HCT116 (cell line): ENCODE data around the gene STK24. TPM values are rescaled to one million over a fixed set of nuclear protein-coding genes. Genes with fewer than 3 reads are reported as not detected.

Experiments
- ATAC-seq: fragments of 200-7000 bp; cut with Tn5 transposase; 2 replicates; pipeline ENCODE4 v1.9.1; 2020; ENCODE audit warnings: mild to moderate bottlenecking, moderate library complexity
- BruUV-seq: library from RNA; stranded (reverse); fragments of 400-500 nt; replicated peaks from 2 replicates; lab custom pipeline; 2021; lab: Mats Ljungman, UMichigan
- CTCF ChIA-PET: fragments of 300-600 bp; sonication (Branson Sonifier 250); formaldehyde crosslinking; loops from one replicate; lab custom pipeline; 2021; ENCODE audit warnings: antibody characterized with exemption; lab: Charles Lee
- POLR2A ChIA-PET: fragments of 300-600, 350-600 bp; sonication (Branson Sonifier 250); formaldehyde crosslinking; loops from one replicate; lab custom pipeline; 2021; ENCODE audit warnings: antibody characterized with exemption; lab: Charles Lee
- RAD21 ChIA-PET, 2 experiments: fragments of 300-600 bp; sonication (Branson Sonifier 250); formaldehyde crosslinking; loops; one replicate each; lab custom pipeline; 2023; ENCODE audit warnings: low total read pairs in 2 of 2; ENCODE audit not compliant: uncharacterized antibody in 2 of 2, unreplicated experiment in 2 of 2, low non-redundant PET in 1 of 2; lab: Charles Lee
- DNase-seq: peaks from one replicate; pipeline ENCODE4 v3.0.0-alpha.2; 2010; ENCODE audit warnings: low read depth, low spot score
- H2AFZ ChIP-seq: fragments of 200-600 bp; shearing (Covaris generic), sonication (generic); 2 replicates; pipeline ENCODE4 v1.6.1; 2017; ENCODE audit warnings: low read depth, mixed run types, mixed read lengths, antibody characterized with exemption, low read length; ENCODE audit not compliant: poor library complexity, severe bottlenecking
- H3K27ac ChIP-seq: 2 replicates; pipeline ENCODE4 v1.5.1; 2012; ENCODE audit warnings: low read depth, low read length
- H3K27me3 ChIP-seq: fragments of 200-600 bp; sonication (generic); 2 replicates; pipeline ENCODE4 v1.6.1; 2016; ENCODE audit warnings: mixed run types, low read length, mixed read lengths; ENCODE audit not compliant: insufficient read depth
- H3K36me3 ChIP-seq, 2 experiments: fragments of 200-500 bp in 1 of 2; fragments of 200-600 bp in 1 of 2; sonication (Bioruptor generic) in 1 of 2; sonication (generic) in 1 of 2; 2 replicates each; pipeline versions ENCODE4 v1.5.1 to v1.6.1; 2014 to 2016; ENCODE audit warnings: low read length in 2 of 2, inconsistent platforms in 1 of 2, mixed read lengths in 1 of 2, mixed run types in 1 of 2; ENCODE audit not compliant: insufficient read depth in 2 of 2, control insufficient read depth in 1 of 2
- H3K4me1 ChIP-seq, 2 experiments: fragments of 200-600 bp in 1 of 2; sonication (generic) in 1 of 2; 2 replicates each; pipeline versions ENCODE4 v1.5.1 to v1.6.1; 2012 to 2017; ENCODE audit warnings: low read length in 2 of 2, inconsistent platforms in 1 of 2, mild to moderate bottlenecking in 1 of 2, mixed read lengths in 1 of 2, mixed run types in 1 of 2, moderate library complexity in 1 of 2; ENCODE audit not compliant: insufficient read depth in 2 of 2, control insufficient read depth in 1 of 2
- H3K4me2 ChIP-seq: fragments of 200-600 bp; sonication (generic); 2 replicates; pipeline ENCODE4 v1.6.1; 2017; ENCODE audit warnings: mixed run types, low read length, mixed read lengths
- H3K4me3 ChIP-seq, 2 experiments: fragments of 200-600 bp in 1 of 2; sonication (generic) in 1 of 2; replicated peaks in 1 of 2; 2 replicates each; pipeline ENCODE4 v1.5.1; 2011 to 2016; ENCODE audit warnings: low read length in 2 of 2, control low read depth in 1 of 2, low read depth in 1 of 2, mild to moderate bottlenecking in 1 of 2, mixed read lengths in 1 of 2, mixed run types in 1 of 2
- H3K79me2 ChIP-seq: fragments of 200-600 bp; sonication (generic); 2 replicates; pipeline ENCODE4 v1.6.1; 2017; ENCODE audit warnings: mild to moderate bottlenecking, mixed run types, low read length, moderate library complexity, mixed read lengths; ENCODE audit not compliant: insufficient read depth
- H3K9ac ChIP-seq: fragments of 200-600 bp; sonication (generic); 2 replicates; pipeline ENCODE4 v1.6.1; 2016; ENCODE audit warnings: low read length, mixed read lengths
- H3K9me2 ChIP-seq: fragments of 200-600 bp; sonication (generic), shearing (Covaris generic); 2 replicates; pipeline ENCODE4 v1.6.1; 2017; ENCODE audit warnings: mixed run types, mild to moderate bottlenecking, moderate library complexity; ENCODE audit not compliant: insufficient read depth
- H3K9me3 ChIP-seq, 2 experiments: fragments of 200-500 bp in 1 of 2; fragments of 200-600 bp in 1 of 2; sonication (Bioruptor generic) in 1 of 2; sonication (generic) in 1 of 2; 2 replicates each; pipeline ENCODE4 v1.6.1; 2014 to 2017; ENCODE audit warnings: low read length in 2 of 2, mixed read lengths in 2 of 2, inconsistent platforms in 1 of 2, low read depth in 1 of 2, mild to moderate bottlenecking in 1 of 2, mixed run types in 1 of 2, moderate library complexity in 1 of 2; ENCODE audit not compliant: control insufficient read depth in 1 of 2, insufficient read depth in 1 of 2
- H4K20me1 ChIP-seq: fragments of 200-600 bp; sonication (generic), shearing (Covaris generic); 2 replicates; pipeline ENCODE4 v1.6.1; 2017; ENCODE audit warnings: mixed run types, mild to moderate bottlenecking, moderate library complexity; ENCODE audit not compliant: insufficient read depth
- EZH2phosphoT487 ChIP-seq: fragments of 200-600 bp; IDR thresholded peaks from 2 replicates; pipeline ENCODE4 v1.6.1; 2018; ENCODE audit warnings: antibody characterized with exemption, borderline replicate concordance
- POLR2A ChIP-seq: IDR thresholded peaks from 2 replicates; pipeline ENCODE4 v1.7.0; 2011; ENCODE audit warnings: borderline replicate concordance; ENCODE audit not compliant: insufficient read depth, insufficient read length; ENCODE audit errors: extremely low read depth
- POLR2AphosphoS5 ChIP-seq: IDR thresholded peaks from 2 replicates; pipeline ENCODE4 v1.6.1; 2011; ENCODE audit warnings: mild to moderate bottlenecking, low read depth, low read length, moderate library complexity
- ZNF274 ChIP-seq: fragments of 200-500 bp; sonication (Bioruptor generic); IDR thresholded peaks from 2 replicates; pipeline ENCODE4 v1.6.1; 2014; ENCODE audit warnings: mild to moderate bottlenecking, low read depth, low read length, inconsistent platforms
- intact Hi-C: fragments of 100-400 bp; cut with micrococcal nuclease; formaldehyde crosslinking; loops from 2 replicates; pipeline ENCODE4 v1.10.0; 2022
- total RNA-seq: library from RNA; stranded (reverse); gene quantifications from one replicate; pipeline ENCODE4 v1.2.1, GENCODE V29; 2021; ENCODE audit not compliant: unreplicated experiment
- TF ChIP-seq, protein P1 (sequence below): IDR thresholded peaks from 2 replicates; pipeline ENCODE4 v1.6.1; 2012; ENCODE audit warnings: low read depth

STK24 gene
- total RNA-seq, 1 experiment from 2014 or later, result 137 TPM

DNA sequence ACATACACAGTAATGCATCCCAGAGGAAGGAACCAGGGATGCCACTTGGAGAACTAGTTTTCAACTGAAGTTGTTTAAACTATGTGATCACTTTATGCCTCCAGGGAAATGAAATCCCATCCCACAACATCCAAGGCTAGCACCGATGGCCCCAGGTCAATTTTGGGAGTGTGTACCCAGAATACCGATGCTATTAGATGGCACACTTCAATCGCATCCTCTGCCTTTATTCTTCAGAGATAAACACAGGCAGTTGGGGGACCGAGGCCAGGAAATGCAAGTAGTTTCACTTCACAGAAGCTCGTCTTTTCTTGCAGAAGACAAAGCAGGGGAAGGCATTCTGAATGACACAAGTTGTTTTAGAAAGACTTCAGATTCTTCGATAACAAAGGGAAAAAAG, 13.8 kb downstream of the STK24 start:
- H3K9me3 ChIP-seq, result no peaks in the 10 kb centered on the region
- H4K20me1 ChIP-seq, result peaks cover 21% of the 10 kb centered on the region
- no peak overlapping the region for H3K4me3 ChIP-seq
- ATAC-seq (no peak), DNase-seq (no peak)
- H3K9me2 ChIP-seq, result no peaks in the 10 kb centered on the region
- H3K36me3 ChIP-seq, result no peaks in the 10 kb centered on the region
- no peak overlapping the region for H3K4me2 ChIP-seq
- RAD21 ChIA-PET, result no interaction called here
- no peak for TF ChIP-seq ZNF274
- no peak for TF ChIP-seq POLR2A
- no peak for TF ChIP-seq POLR2AphosphoS5
- no peak overlapping the region for H3K9ac ChIP-seq
- no peak overlapping the region for H3K27ac ChIP-seq
- H3K79me2 ChIP-seq, result peaks cover 100% of the 10 kb centered on the region
- POLR2A ChIA-PET, result no interaction called here
- H3K4me1 ChIP-seq, result peaks cover 14 to 47% of the 10 kb centered on the region in 2 experiments
- H3K27me3 ChIP-seq, result no peaks in the 10 kb centered on the region
- H2AFZ ChIP-seq, result no peak overlapping the region
- no TSS peak for BruUV-seq
- CTCF ChIA-PET, result no interaction called here
- intact Hi-C loops, result no loop called here

GRCh38 chr13:98559169-98559568, 17.7 kb downstream of the STK24 start:
- POLR2A ChIA-PET, result no interaction called here
- intact Hi-C loops, result no loop called here
- RAD21 ChIA-PET, result interaction anchor here in 1 of 2 experiments (0.7 kb wide), 1 partner anchor 20 kb away, joined by 4 read pairs; no protein-coding TSS in a partner anchor
- no peaks in the 10 kb centered on the region for H3K36me3 ChIP-seq
- DNase-seq, result no peak
- no peak overlapping the region for H3K9ac ChIP-seq
- BruUV-seq, result no TSS peak
- no peaks in the 10 kb centered on the region for H3K27me3 ChIP-seq
- no peak overlapping the region for H2AFZ ChIP-seq
- CTCF ChIA-PET, result no interaction called here
- TF ChIP-seq, protein P1, sequence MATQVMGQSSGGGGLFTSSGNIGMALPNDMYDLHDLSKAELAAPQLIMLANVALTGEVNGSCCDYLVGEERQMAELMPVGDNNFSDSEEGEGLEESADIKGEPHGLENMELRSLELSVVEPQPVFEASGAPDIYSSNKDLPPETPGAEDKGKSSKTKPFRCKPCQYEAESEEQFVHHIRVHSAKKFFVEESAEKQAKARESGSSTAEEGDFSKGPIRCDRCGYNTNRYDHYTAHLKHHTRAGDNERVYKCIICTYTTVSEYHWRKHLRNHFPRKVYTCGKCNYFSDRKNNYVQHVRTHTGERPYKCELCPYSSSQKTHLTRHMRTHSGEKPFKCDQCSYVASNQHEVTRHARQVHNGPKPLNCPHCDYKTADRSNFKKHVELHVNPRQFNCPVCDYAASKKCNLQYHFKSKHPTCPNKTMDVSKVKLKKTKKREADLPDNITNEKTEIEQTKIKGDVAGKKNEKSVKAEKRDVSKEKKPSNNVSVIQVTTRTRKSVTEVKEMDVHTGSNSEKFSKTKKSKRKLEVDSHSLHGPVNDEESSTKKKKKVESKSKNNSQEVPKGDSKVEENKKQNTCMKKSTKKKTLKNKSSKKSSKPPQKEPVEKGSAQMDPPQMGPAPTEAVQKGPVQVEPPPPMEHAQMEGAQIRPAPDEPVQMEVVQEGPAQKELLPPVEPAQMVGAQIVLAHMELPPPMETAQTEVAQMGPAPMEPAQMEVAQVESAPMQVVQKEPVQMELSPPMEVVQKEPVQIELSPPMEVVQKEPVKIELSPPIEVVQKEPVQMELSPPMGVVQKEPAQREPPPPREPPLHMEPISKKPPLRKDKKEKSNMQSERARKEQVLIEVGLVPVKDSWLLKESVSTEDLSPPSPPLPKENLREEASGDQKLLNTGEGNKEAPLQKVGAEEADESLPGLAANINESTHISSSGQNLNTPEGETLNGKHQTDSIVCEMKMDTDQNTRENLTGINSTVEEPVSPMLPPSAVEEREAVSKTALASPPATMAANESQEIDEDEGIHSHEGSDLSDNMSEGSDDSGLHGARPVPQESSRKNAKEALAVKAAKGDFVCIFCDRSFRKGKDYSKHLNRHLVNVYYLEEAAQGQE, result no peak
- TF ChIP-seq EZH2phosphoT487, result no peak
- H3K4me1 ChIP-seq, result peaks cover 0 to 26% of the 10 kb centered on the region in 2 experiments; a peak in 1 of 4 replicates
- ATAC-seq, result no peak
- H3K4me3 ChIP-seq, result no peak overlapping the region
- peaks cover 20% of the 10 kb centered on the region for H4K20me1 ChIP-seq
- no peaks in the 10 kb centered on the region for H3K9me2 ChIP-seq
- H3K27ac ChIP-seq, result no peak overlapping the region
- H3K79me2 ChIP-seq, result peaks cover 100% of the 10 kb centered on the region
- no peaks in the 10 kb centered on the region for H3K9me3 ChIP-seq
- no peak overlapping the region for H3K4me2 ChIP-seq
